NCI-H748 treated with DMSO at 0.1 percent for 48 hours (cell line): ENCODE data around the gene POLRMT.
"Not testable (repeated sequence)": the region's sequence is repeated elsewhere in the genome, so short reads cannot be mapped to it uniquely, and the experiment has no call there.

Experiments
- DNase-seq: peaks from one replicate; lab custom pipeline; 2025; lab: John Stamatoyannopoulos, UW

The POLRMT gene

GRCh38 chr19:626566-626965 is 6.8 kb downstream of the POLRMT start:
- DNase-seq, result not testable (repeated sequence)

- no peak for DNase-seq
Measured at GRCh38 chr19:625257-625656, 8.1 kb downstream of the POLRMT start.

- no peak for DNase-seq
Measured at GRCh38 chr19:624433-625109, 8.8 kb downstream of the POLRMT start.

- no peak for DNase-seq
Measured at GRCh38 chr19:623974-624373, 9.4 kb downstream of the POLRMT start.

- DNase-seq, result no peak
Measured at GRCh38 chr19:623175-623916, 10.0 kb downstream of the POLRMT start.

GRCh38 chr19:622666-623065 is 10.7 kb downstream of the POLRMT start:
- DNase-seq, result no peak

GRCh38 chr19:621819-622218 is 11.5 kb downstream of the POLRMT start:
- DNase-seq, result no peak

GRCh38 chr19:621191-621590 is 12.1 kb downstream of the POLRMT start:
- not testable (repeated sequence) for DNase-seq

GRCh38 chr19:620166-620862 is 13.0 kb downstream of the POLRMT start:
- no peak for DNase-seq

- DNase-seq, result no peak
Measured at GRCh38 chr19:619286-620002, 13.9 kb downstream of the POLRMT start.

- DNase-seq, result no peak
Measured at GRCh38 chr19:618674-619285, 14.6 kb downstream of the POLRMT start.

GRCh38 chr19:618247-618619 is 15.1 kb downstream of the POLRMT start:
- no peak for DNase-seq

- DNase-seq, result no peak
Measured at GRCh38 chr19:617551-618246, 15.6 kb downstream of the POLRMT start.

- no peak for DNase-seq
Measured at GRCh38 chr19:616747-617526, 16.4 kb downstream of the POLRMT start.

- no peak for DNase-seq
Measured at GRCh38 chr19:616062-616700, 17.2 kb downstream of the POLRMT start.

- DNase-seq, result no peak
Measured at GRCh38 chr19:615619-616018, 17.7 kb downstream of the POLRMT start.

GRCh38 chr19:613732-614567 is 19.4 kb downstream of the POLRMT start:
- DNase-seq, result no peak

GRCh38 chr19:612941-613340 is 20.4 kb downstream of the POLRMT start:
- DNase-seq, result no peak

- DNase-seq, result no peak
Measured at GRCh38 chr19:611481-611868, 21.9 kb downstream of the POLRMT start.
